HepG2 (cell line): ENCODE data around the gene FITM1. TPM values are rescaled to one million over a fixed set of nuclear protein-coding genes. Genes with fewer than 3 reads are reported as not detected.

Experiments used
- CSRNP1 ChIP-seq: sonication (generic); formaldehyde crosslinking; IDR thresholded peaks from 2 replicates; pipeline ENCODE4 v1.8.1; 2023; ENCODE audit warnings: mild to moderate bottlenecking, missing genetic modification reagents
- ELF3 ChIP-seq: IDR thresholded peaks from 2 replicates; pipeline ENCODE4 v1.6.1; 2016; ENCODE audit warnings: missing genetic modification reagents, missing compliant biosample characterization
- ETV6 ChIP-seq: sonication (generic); formaldehyde crosslinking; conservative IDR thresholded peaks from 2 replicates; pipeline ENCODE4 v1.4.0; 2020; ENCODE audit warnings: missing genetic modification reagents
- JARID2 ChIP-seq: sonication (generic); formaldehyde crosslinking; IDR thresholded peaks from 2 replicates; pipeline ENCODE4 v1.8.1; 2023; ENCODE audit warnings: missing genetic modification reagents, inconsistent platforms; ENCODE audit not compliant: insufficient replicate concordance
- KLF15 ChIP-seq: sonication (generic); formaldehyde crosslinking; IDR thresholded peaks from 2 replicates; pipeline ENCODE4 v1.8.1; 2023; ENCODE audit warnings: borderline replicate concordance, mild to moderate bottlenecking, inconsistent platforms, missing genetic modification reagents, mixed read lengths
- KLF6 ChIP-seq: IDR thresholded peaks from 2 replicates; pipeline ENCODE4 v1.8.0; 2016; ENCODE audit warnings: missing biosample characterization, missing genetic modification reagents
- NKX3-1 ChIP-seq: sonication (generic); formaldehyde crosslinking; IDR thresholded peaks from 2 replicates; pipeline ENCODE4 v1.5.0; 2020; ENCODE audit warnings: missing genetic modification reagents
- NRL ChIP-seq: sonication (generic); formaldehyde crosslinking; IDR thresholded peaks from 2 replicates; pipeline ENCODE4 v1.5.0; 2020; ENCODE audit warnings: missing genetic modification reagents, mild to moderate bottlenecking, moderate library complexity, borderline replicate concordance
- PHF8 ChIP-seq: sonication (generic); formaldehyde crosslinking; IDR thresholded peaks from 2 replicates; pipeline ENCODE4 v1.5.0; 2020; ENCODE audit warnings: missing genetic modification reagents
- SMYD3 ChIP-seq: sonication (generic); formaldehyde crosslinking; IDR thresholded peaks from 2 replicates; pipeline ENCODE4 v1.8.1; 2023; ENCODE audit warnings: mild to moderate bottlenecking, missing genetic modification reagents
- STAG1 ChIP-seq: sonication (generic); formaldehyde crosslinking; IDR thresholded peaks from 2 replicates; pipeline ENCODE4 v1.4.0; 2020; ENCODE audit warnings: missing genetic modification reagents
- TBL1XR1 ChIP-seq: fragments of 150-350 bp; IDR thresholded peaks from 2 replicates; pipeline ENCODE4 v1.6.1; 2014; ENCODE audit warnings: borderline replicate concordance, low read length; ENCODE audit not compliant: partially characterized antibody
- ZNF407 ChIP-seq: sonication (generic); formaldehyde crosslinking; IDR thresholded peaks from one replicate; pipeline ENCODE4 v1.5.1; 2020; ENCODE audit warnings: mild to moderate bottlenecking, missing genetic modification reagents; ENCODE audit errors: not compliant biosample characterization
- ZNF512B ChIP-seq: sonication (generic); formaldehyde crosslinking; IDR thresholded peaks from 2 replicates; pipeline ENCODE4 v1.5.1; 2020; ENCODE audit warnings: missing genetic modification reagents, mild to moderate bottlenecking, borderline replicate concordance
- ZNF549 ChIP-seq: sonication (generic); formaldehyde crosslinking; IDR thresholded peaks from 2 replicates; pipeline ENCODE4 v1.5.0; 2020; ENCODE audit warnings: missing genetic modification reagents
- ZNF652 ChIP-seq: IDR thresholded peaks from 2 replicates; pipeline ENCODE4 v1.6.1; 2016; ENCODE audit warnings: low read depth, borderline replicate concordance
- ZSCAN30 ChIP-seq: sonication (generic); formaldehyde crosslinking; IDR thresholded peaks from 2 replicates; pipeline ENCODE4 v1.5.0; 2020; ENCODE audit warnings: mild to moderate bottlenecking, missing genetic modification reagents
- polyA plus RNA-seq, 8 experiments: library from polyadenylated mRNA; depleted of rRNA in 3 of 8; stranded (reverse) in 7 of 8; unstranded in 1 of 8; fragments of >200 nt; fragmentation: Illumina TruSeq in 4 of 8; extraction: Trizol in 4 of 8; gene quantifications; 2 replicates each; pipeline versions ENCODE4 v1.2.1 to v1.2.3, GENCODE V29; 2011 to 2016; ENCODE audit warnings: low read depth in 4 of 8, missing spikeins in 1 of 8, mixed read lengths in 1 of 8; ENCODE audit not compliant: insufficient read depth in 1 of 8
- total RNA-seq, 5 experiments: library from RNA; depleted of rRNA; stranded (reverse); fragments of >200 nt; fragmentation: Illumina TruSeq; extraction: Trizol; gene quantifications; 2 replicates each; pipeline ENCODE4 v1.2.3, GENCODE V29; 2016; ENCODE audit warnings: low read depth in 1 of 5

Gene FITM1
- total and polyA plus RNA-seq, 2 of the 13 experiments (the other 11 are each of a cell fraction or from before 2014, with no cell fraction given): 2.7 to 5.8 TPM

GRCh38 chr14:24141097-24141880, 10.8 kb downstream of the FITM1 start, which contains the start of gene EMC9 (continued):
- peak; percentile 97 for TF ChIP-seq CSRNP1 (CRISPR knock-in tag)
- no peak; the same call in 1 of the 2 replicates for TF ChIP-seq ZNF652 (CRISPR knock-in tag)
- TF ChIP-seq PHF8 (CRISPR knock-in tag): peak; percentile 96
- TF ChIP-seq NRL (CRISPR knock-in tag): no peak
- TF ChIP-seq SMYD3 (CRISPR knock-in tag): peak; percentile 98; the same call in 1 of the 2 replicates
- TF ChIP-seq ZSCAN30 (CRISPR knock-in tag): no peak
- TF ChIP-seq KLF6 (CRISPR knock-in tag): peak; percentile 98
- peak; percentile 84 for TF ChIP-seq ELF3 (CRISPR knock-in tag)
- TF ChIP-seq STAG1 (CRISPR knock-in tag): no peak; the same call in 1 of the 2 replicates
- peak; percentile 97 for TF ChIP-seq ZNF407 (CRISPR knock-in tag)
- no peak for TF ChIP-seq TBL1XR1
- TF ChIP-seq KLF15: peak; percentile 97
- peak; percentile 99 for TF ChIP-seq ZNF512B (CRISPR knock-in tag)
- no peak for TF ChIP-seq ZNF549 (CRISPR knock-in tag)
- no peak for TF ChIP-seq JARID2 (CRISPR knock-in tag)
- no peak; the same call in 1 of the 2 replicates for TF ChIP-seq ETV6
- TF ChIP-seq NKX3-1: peak; percentile 2; the same call in 1 of the 2 replicates
